BJ (cell line): ENCODE measurements around the gene LYPD6B. TPM values are rescaled to one million over a fixed set of nuclear protein-coding genes. Genes with fewer than 3 reads are reported as not detected.
"Not testable (repeated sequence)": the region's sequence is repeated elsewhere in the genome, so short reads cannot be mapped to it uniquely, and the experiment has no call there.

Experiments
- CTCF ChIA-PET: fragments of 350-600 bp; formaldehyde crosslinking; extraction: SDS; loops from one replicate; lab custom pipeline; 2021; ENCODE audit warnings: antibody characterized with exemption, inconsistent platforms; lab: Yijun Ruan, JAX
- POLR2A ChIA-PET: fragments of 300-600 bp; sonication (Branson Sonifier 250); formaldehyde crosslinking; extraction: SDS; loops from one replicate; lab custom pipeline; 2021; ENCODE audit warnings: antibody characterized with exemption; lab: Charles Lee
- DNase-seq: peaks from one replicate; pipeline ENCODE4 v3.0.0-alpha.2; 2011; ENCODE audit warnings: low read depth
- H3K27me3 ChIP-seq: 2 replicates; pipeline ENCODE4 v1.6.0; 2011; ENCODE audit warnings: low read length; ENCODE audit not compliant: control insufficient read depth, insufficient read depth
- H3K36me3 ChIP-seq: 2 replicates; pipeline ENCODE4 v1.5.1; 2011; ENCODE audit warnings: low read length; ENCODE audit not compliant: control insufficient read depth, insufficient read depth
- H3K4me3 ChIP-seq: 2 replicates; pipeline ENCODE4 v1.5.1; 2011; ENCODE audit warnings: low read depth, mild to moderate bottlenecking, control low read depth, low read length
- CTCF ChIP-seq: IDR thresholded peaks from 2 replicates; pipeline ENCODE4 v1.5.1; 2011; ENCODE audit warnings: low read depth, mild to moderate bottlenecking, control low read depth, inconsistent platforms, low read length, moderate library complexity; ENCODE audit not compliant: insufficient read depth
- polyA plus RNA-seq: library from polyadenylated mRNA; depleted of rRNA; stranded (reverse); fragments of >200 nt; gene quantifications from 2 replicates; pipeline ENCODE4 v1.2.3, GENCODE V29; 2011

The LYPD6B gene
- polyA plus RNA-seq, 1 experiment = 19.1 TPM

DNA sequence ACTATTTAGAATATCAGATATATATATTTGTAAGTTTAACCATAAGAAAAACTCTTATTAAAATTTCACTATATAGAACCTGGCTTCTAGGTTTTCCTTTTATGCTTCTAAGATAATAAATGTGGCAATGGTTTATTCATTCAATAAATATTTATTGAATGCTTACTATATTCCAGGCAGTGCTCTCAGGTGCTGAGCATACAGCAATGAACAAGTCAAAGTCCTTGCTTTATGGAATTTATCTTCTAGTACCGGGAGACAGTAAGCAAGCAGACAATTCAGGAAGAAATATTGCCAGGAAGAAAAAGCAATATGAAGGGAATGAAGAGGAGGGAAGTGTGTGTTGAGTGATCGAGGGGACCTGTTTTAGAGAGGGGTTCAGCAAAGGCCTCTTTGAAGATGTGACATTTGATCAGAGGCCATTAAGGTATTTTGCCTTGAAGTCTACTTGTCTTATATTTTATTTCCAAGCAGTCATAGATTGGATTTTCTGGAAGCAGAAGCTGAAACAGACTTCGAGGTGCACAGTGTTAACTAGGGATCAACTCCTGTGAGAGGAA is 197.4 kb downstream of the LYPD6B start:
- no peak for TF ChIP-seq CTCF
- CTCF ChIA-PET = no interaction called here
- DNase-seq = no peak
- H3K36me3 ChIP-seq = no peaks in the 10 kb centered on the region
- H3K27me3 ChIP-seq = no peaks in the 10 kb centered on the region
- POLR2A ChIA-PET = no interaction called here
- no peak overlapping the region for H3K4me3 ChIP-seq

DNA sequence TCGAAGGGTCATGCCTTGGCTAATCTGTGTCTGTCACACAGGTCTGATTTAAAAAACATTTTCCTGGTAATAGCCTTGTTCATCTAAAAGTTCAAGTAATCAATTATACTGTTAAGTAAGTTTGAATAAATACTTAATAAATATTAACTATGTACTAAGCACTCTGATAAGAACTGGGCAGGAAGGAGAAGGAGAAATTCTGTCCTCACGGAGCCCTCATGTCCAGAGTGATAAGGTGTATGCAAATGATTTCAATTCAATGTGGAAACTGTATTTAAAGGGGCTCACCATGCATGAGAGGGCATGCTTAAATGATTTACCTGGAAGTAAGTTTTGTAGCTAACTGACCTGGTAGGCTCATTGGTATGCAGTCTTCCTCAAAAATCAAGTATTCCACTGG is 197.9 kb downstream of the LYPD6B start:
- POLR2A ChIA-PET = no interaction called here
- no peaks in the 10 kb centered on the region for H3K27me3 ChIP-seq

GRCh38 chr2:149246186-149246585 is 207.7 kb downstream of the LYPD6B start:
- DNase-seq = no peak
- TF ChIP-seq CTCF = no peak
- POLR2A ChIA-PET = no interaction called here
- H3K36me3 ChIP-seq = no peaks in the 10 kb centered on the region
- CTCF ChIA-PET = interaction anchor here (1.3 kb wide), 1 partner anchor 11 kb away, joined by 3 read pairs; no protein-coding TSS in a partner anchor
- no peak overlapping the region for H3K4me3 ChIP-seq
- H3K27me3 ChIP-seq = no peaks in the 10 kb centered on the region

More for the DNA sequence above, 197.9 kb downstream of the LYPD6B start:
- no peak for DNase-seq
- CTCF ChIA-PET = no interaction called here
- no peaks in the 10 kb centered on the region for H3K36me3 ChIP-seq
- TF ChIP-seq CTCF = no peak
- no peak overlapping the region for H3K4me3 ChIP-seq

- POLR2A ChIA-PET, CTCF ChIA-PET: not testable (repeated sequence)
Measured at GRCh38 chr2:149251436-149251835, 212.9 kb downstream of the LYPD6B start.

GRCh38 chr2:149256877-149257276 is 218.4 kb downstream of the LYPD6B start:
- H3K4me3 ChIP-seq, POLR2A ChIA-PET, DNase-seq, H3K36me3 ChIP-seq, H3K27me3 ChIP-seq: not testable (repeated sequence)
- CTCF ChIA-PET = interaction anchor here (0.6 to 1.6 kb wide), 3 partner anchors 11 to 350 kb away, joined by 3 to 4 read pairs (median 3); no protein-coding TSS in a partner anchor

More at GRCh38 chr2:149251436-149251835, 212.9 kb downstream of the LYPD6B start:
- H3K4me3 ChIP-seq, DNase-seq, H3K36me3 ChIP-seq, H3K27me3 ChIP-seq: not testable (repeated sequence)

GRCh38 chr2:149258531-149258930 is 220.0 kb downstream of the LYPD6B start:
- POLR2A ChIA-PET = no interaction called here
- CTCF ChIA-PET = no interaction called here
- Histone ChIP-seq H3K36me3 (no peaks in the 10 kb centered on the region), H3K27me3 (peaks cover 2% of the 10 kb centered on the region; the same call in 1 of the 2 replicates), H3K4me3 (no peak overlapping the region)
- TF ChIP-seq CTCF = no peak
- no peak for DNase-seq
